Subcutaneous abdominal adipose tissue (tissue), 5 donors: Measurements from ENCODE around the gene ALDH1L1.

Experiments used
- H3K27ac ChIP-seq: one replicate; pipeline ENCODE4 v1.7.0; 2013; ENCODE audit warnings: low read depth, mild to moderate bottlenecking, inconsistent platforms, low read length, moderate library complexity
- H3K27me3 ChIP-seq, 5 donors: one replicate each; pipeline ENCODE4 v1.7.0; 2013; ENCODE audit warnings: low read length in 5 of 5, inconsistent platforms in 1 of 5; ENCODE audit not compliant: control insufficient read depth in 5 of 5, insufficient read depth in 4 of 5
- H3K36me3 ChIP-seq, 5 donors: one replicate each; pipeline ENCODE4 v1.7.0; 2013; ENCODE audit warnings: low read length in 5 of 5; ENCODE audit not compliant: control insufficient read depth in 5 of 5, insufficient read depth in 5 of 5
- H3K4me1 ChIP-seq, 5 donors: one replicate each; pipeline ENCODE4 v1.7.0; 2013; ENCODE audit warnings: low read length in 5 of 5, mild to moderate bottlenecking in 3 of 5, moderate library complexity in 1 of 5; ENCODE audit not compliant: control insufficient read depth in 5 of 5, insufficient read depth in 5 of 5
- H3K4me3 ChIP-seq, 5 donors: one replicate each; pipeline ENCODE4 v1.7.0; 2013; ENCODE audit warnings: low read length in 5 of 5, low read depth in 1 of 5
- H3K9ac ChIP-seq, 5 donors: one replicate each; pipeline ENCODE4 v1.7.0; 2013; ENCODE audit warnings: low read length in 5 of 5, mild to moderate bottlenecking in 4 of 5, moderate library complexity in 3 of 5
- H3K9me3 ChIP-seq, 5 donors: one replicate each; pipeline ENCODE4 v1.7.0; 2013; ENCODE audit warnings: low read length in 5 of 5; ENCODE audit not compliant: control insufficient read depth in 5 of 5
- donor health status: healthy.
- donor health status: healthy.
- donor health status: healthy.
- donor health status: healthy.
- donor health status: healthy.

ALDH1L1 gene

GRCh38 chr3:126149256-126149902 lies 31.0 kb downstream of the ALDH1L1 start:
- no peaks in the 10 kb centered on the region for H3K27me3 ChIP-seq
- H3K4me3 ChIP-seq = no peak overlapping the region
- peaks cover 3 to 47% (median 27%) of the 10 kb centered on the region in 5 donors for H3K36me3 ChIP-seq
- H3K27ac ChIP-seq = no peak overlapping the region
- no peaks in the 10 kb centered on the region for H3K9me3 ChIP-seq
- peaks cover 0 to 8% (median 0%) of the 10 kb centered on the region in 5 donors for H3K4me1 ChIP-seq
- H3K9ac ChIP-seq = no peak overlapping the region

DNA sequence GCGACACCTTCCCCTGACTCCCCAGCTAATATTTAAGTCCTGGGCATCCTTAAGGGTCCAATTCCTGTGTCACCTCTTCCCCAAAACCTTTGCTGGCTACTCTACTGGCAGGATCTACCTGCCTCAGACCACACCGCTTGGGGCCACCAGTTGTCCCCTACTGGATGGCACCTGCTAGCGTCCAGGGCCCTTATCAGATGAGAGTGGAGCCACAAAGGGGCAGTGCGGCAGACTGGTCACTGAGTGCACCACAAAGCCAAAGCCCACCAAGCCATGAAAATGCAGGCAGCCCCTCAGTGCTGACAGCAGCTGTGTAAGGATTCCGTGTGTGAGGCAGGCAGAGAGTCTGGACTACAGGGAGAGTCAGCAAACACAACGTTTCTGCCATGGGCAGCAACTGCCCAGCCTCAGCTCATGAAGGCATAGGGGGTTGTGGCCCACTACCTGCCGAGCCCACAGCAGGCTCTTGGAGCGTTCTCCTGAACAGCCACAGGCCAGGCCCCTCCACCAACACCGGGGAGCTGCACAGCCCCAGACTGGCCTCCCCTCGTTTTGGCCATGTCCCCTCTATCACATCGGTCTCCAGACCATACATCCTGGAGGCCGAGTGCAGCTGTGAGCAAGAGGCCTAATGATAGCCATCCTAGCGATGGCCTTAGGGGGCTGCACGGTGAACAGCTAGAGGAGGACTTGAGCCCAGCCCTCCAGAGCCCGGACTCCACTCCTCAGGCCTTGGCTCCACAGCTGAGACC lies 32.3 kb downstream of the ALDH1L1 start:
- Histone ChIP-seq H3K9me3 (no peaks in the 10 kb centered on the region), H3K27ac (no peak overlapping the region), H3K4me1 (peaks cover 0 to 8% (median 0%) of the 10 kb centered on the region in 5 donors), H3K27me3 (no peaks in the 10 kb centered on the region), H3K4me3 (no peak overlapping the region), H3K36me3 (peaks cover under 1 to 35% (median 14%) of the 10 kb centered on the region in 5 donors), H3K9ac (no peak overlapping the region)

DNA sequence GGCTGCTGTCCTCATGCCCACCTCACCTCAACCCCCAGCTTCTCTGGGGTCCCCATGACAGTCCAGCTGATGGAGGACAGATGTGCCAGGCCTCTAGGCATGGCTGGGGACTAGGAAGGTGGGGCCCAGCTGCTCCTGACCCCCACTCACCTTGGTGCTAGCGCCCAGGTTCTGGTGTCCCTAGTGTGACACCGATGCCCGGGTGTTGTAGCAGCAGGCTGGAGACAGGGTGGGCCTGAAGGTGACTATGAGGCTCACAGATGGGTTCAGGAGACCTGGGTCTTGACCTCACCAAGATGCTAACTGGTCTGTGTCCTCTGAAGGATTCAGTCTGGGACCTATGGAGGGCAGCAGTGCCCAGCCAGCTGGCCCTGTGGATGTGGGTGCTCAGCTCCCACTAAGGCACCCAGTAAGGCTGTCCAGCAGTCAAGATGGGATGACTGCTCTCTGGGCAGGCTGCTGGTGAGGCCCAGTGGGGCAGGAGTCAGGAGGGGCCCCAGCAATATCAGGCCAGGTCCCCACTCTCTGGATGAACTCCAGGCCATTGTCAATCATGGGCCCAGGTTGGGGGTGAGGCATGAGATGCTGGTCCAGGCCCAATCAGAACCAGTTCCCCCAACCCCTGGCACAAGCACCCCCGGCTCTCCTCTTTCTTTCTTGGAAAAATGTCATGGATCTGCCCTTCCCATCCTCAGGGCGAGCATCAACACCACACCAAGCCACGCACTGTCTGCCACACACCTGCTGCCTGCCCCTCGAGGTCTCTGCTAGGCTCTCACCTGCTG lies 33.0 kb downstream of the ALDH1L1 start:
- Histone ChIP-seq H3K4me3 (no peak overlapping the region), H3K27ac (no peak overlapping the region), H3K36me3 (peaks cover 0 to 27% (median 12%) of the 10 kb centered on the region in 5 donors), H3K4me1 (peaks cover 0 to 8% (median 0%) of the 10 kb centered on the region in 5 donors), H3K27me3 (no peaks in the 10 kb centered on the region), H3K9ac (no peak overlapping the region), H3K9me3 (no peaks in the 10 kb centered on the region)

DNA sequence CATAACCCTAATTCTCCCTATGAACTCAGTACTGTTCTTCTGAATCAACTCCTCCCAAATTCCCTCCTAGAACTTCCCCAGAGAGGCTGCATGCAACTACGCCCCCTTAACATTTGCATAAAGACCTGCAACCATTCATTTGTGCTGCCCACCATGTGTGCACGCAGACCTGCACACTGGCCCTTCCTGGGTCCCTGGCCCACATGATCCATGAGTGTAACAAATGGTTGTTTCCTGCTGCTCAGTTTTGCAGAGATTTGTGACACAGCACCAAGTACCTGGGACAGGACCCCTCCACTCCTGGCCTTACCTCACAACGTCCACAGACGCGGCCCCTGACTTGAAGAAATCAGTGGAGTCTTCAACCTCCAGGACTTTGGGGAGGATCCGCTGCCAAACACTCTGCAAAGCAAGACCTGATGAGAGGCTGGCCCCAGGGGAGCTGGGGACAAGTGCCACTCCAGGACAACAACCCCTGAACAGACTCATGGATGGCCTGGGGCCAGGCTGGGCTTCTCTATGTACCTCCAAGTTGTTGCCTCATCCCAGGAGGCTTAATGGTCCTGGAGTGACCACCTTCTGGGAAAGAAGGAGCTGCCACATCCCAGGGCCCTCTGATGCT lies 33.8 kb downstream of the ALDH1L1 start:
- Histone ChIP-seq H3K4me1 (peaks cover 0 to 8% (median 0%) of the 10 kb centered on the region in 5 donors), H3K9me3 (no peaks in the 10 kb centered on the region), H3K36me3 (peaks cover 0 to 20% (median 10%) of the 10 kb centered on the region in 5 donors), H3K4me3 (no peak overlapping the region), H3K9ac (no peak overlapping the region), H3K27me3 (no peaks in the 10 kb centered on the region), H3K27ac (no peak overlapping the region)

DNA sequence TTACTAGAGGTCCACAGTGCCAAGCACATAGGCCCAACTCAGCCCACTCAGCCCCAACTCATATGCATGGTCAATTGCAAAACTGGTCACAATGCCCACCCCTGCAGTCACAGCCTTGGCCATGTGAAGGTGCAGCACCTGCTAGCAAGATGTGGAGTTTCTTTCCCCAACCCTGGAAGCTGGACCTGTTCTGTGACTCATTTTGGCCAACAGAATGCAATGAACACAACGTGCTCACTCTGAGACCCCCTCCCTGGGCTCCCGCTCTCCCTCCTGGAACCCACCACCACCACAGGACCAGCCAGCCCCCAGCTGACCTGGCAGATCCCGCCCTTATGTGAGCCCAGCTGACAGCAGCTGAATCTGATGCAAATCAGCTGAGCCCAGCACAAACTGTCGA lies 34.4 kb downstream of the ALDH1L1 start:
- H3K27ac ChIP-seq = no peak overlapping the region
- H3K4me1 ChIP-seq = peaks cover 0 to 8% (median 0%) of the 10 kb centered on the region in 5 donors
- no peaks in the 10 kb centered on the region for H3K27me3 ChIP-seq
- no peaks in the 10 kb centered on the region for H3K9me3 ChIP-seq
- H3K36me3 ChIP-seq = peaks cover 0 to 17% (median 7%) of the 10 kb centered on the region in 5 donors
- no peak overlapping the region for H3K9ac ChIP-seq
- no peak overlapping the region for H3K4me3 ChIP-seq

DNA sequence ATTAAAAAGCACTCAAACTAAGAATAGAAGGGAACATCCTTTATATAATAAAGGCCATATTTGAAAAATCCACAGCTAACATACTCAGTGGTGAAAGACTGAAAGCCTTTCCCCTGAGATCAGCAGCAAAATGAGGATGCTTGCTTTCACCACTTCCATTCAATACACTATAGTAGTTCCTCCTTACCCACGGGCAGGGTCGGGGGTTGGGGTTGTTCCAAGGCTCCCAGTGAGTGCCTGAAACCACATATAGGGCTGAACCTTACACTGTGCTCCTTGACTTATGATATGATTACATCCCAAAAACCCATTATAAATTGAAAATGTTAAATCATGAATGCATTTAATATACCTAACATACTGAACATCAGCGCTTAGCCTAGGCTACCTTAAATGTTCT lies 37.7 kb downstream of the ALDH1L1 start:
- H3K27me3 ChIP-seq = peaks cover 0 to 3% (median 0%) of the 10 kb centered on the region in 5 donors
- no peak overlapping the region for H3K9ac ChIP-seq
- H3K27ac ChIP-seq = no peak overlapping the region
- no peaks in the 10 kb centered on the region for H3K9me3 ChIP-seq
- H3K4me3 ChIP-seq = no peak overlapping the region
- peaks cover 0 to 8% (median 0%) of the 10 kb centered on the region in 5 donors for H3K4me1 ChIP-seq
- peaks cover 0 to 7% (median 3%) of the 10 kb centered on the region in 5 donors for H3K36me3 ChIP-seq

DNA sequence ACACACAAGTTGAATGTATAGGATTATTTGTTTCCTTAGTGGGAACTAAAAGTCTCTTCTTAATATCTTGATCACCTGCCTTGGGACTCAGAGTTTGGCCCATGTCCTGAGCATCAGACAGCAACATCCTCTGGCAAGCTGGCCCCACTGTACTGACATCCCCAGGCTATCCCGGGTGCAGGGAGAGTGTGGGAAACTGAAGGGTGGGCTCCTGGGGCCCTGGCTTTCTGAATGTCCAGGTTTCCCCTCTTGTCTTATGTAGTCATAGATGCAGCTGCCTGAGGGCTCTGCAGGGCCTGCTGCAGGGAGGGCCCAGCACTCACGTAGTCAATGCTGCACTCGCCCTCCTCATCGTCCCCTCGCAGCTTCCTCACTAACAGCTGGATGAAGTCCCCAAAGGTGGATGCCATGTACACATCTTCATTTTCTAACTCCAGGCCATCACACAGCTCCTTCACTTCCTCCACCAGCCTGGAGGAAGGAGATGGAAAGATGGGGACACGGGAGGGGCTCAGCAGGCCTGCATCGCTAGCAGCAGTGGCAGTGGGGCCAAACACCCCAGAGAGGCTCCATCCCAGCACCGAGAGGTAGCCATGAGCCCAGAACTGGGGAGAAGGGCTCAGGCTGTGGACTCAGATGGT lies 42.8 kb downstream of the ALDH1L1 start:
- Histone ChIP-seq H3K27ac (no peak overlapping the region), H3K36me3 (peaks cover 0 to 35% (median 11%) of the 10 kb centered on the region in 5 donors), H3K4me1 (peaks cover 0 to 5% (median 2%) of the 10 kb centered on the region in 5 donors), H3K27me3 (peaks cover 0 to 5% (median 0%) of the 10 kb centered on the region in 5 donors), H3K9ac (no peak overlapping the region), H3K4me3 (no peak overlapping the region), H3K9me3 (no peaks in the 10 kb centered on the region)

- H3K36me3 ChIP-seq = peaks cover 0 to 42% (median 11%) of the 10 kb centered on the region in 5 donors
- H3K4me1 ChIP-seq = peaks cover 0 to 5% (median 2%) of the 10 kb centered on the region in 5 donors
- H3K4me3 ChIP-seq = no peak overlapping the region
- no peak overlapping the region for H3K27ac ChIP-seq
- H3K27me3 ChIP-seq = peaks cover 0 to 5% (median 0%) of the 10 kb centered on the region in 5 donors
- H3K9me3 ChIP-seq = no peaks in the 10 kb centered on the region
- no peak overlapping the region for H3K9ac ChIP-seq
Measured at GRCh38 chr3:126136428-126137220, 43.8 kb downstream of the ALDH1L1 start.
